Stimulated activated CD4-positive, alpha-beta T cell treated with anti-CD3 and anti-CD28 coated beads, Interleukin-1b, Interleukin-23, amount 100 ng/mL, for 4 hours (primary cell): Measurements from ENCODE around the gene TES.
"Not testable (repeated sequence)": the region's sequence is repeated elsewhere in the genome, so short reads cannot be mapped to it uniquely, and the experiment has no call there.

Experiments
- DNase-seq, 2 donors: peaks; one replicate each; pipeline ENCODE4 v3.0.0-alpha.2; 2020; ENCODE audit warnings: low read depth in 2 of 2

TES gene

GRCh38 chr7:116284390-116284789, 74.1 kb downstream of the TES start:
- no peak for DNase-seq

DNA sequence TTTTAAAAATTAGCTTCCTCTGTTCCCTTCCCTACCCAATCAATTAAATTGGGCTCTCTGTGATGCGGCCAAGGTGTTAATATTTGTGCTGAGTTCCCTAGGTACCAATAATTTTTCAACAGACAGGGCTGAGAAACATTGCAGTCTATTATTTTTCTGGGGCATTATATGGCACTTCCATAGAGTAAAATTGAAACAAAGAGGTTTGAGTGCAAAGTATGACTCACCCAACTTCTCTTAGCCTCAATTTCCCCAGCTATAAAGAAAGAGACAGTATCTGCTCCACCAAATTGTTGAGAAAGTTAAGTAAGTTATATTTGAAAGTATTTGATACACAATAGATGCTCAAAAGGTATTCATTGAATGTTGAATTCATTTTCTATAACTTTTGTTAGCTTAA, 74.9 kb downstream of the TES start:
- DNase-seq: no peak

GRCh38 chr7:116290740-116291139, 80.4 kb downstream of the TES start:
- no peak for DNase-seq

- DNase-seq: no peak
Measured at GRCh38 chr7:116291937-116292336, 81.6 kb downstream of the TES start.

GRCh38 chr7:116292381-116292780, 82.0 kb downstream of the TES start:
- no peak for DNase-seq

GRCh38 chr7:116293139-116293538, 82.8 kb downstream of the TES start:
- no peak for DNase-seq

DNA sequence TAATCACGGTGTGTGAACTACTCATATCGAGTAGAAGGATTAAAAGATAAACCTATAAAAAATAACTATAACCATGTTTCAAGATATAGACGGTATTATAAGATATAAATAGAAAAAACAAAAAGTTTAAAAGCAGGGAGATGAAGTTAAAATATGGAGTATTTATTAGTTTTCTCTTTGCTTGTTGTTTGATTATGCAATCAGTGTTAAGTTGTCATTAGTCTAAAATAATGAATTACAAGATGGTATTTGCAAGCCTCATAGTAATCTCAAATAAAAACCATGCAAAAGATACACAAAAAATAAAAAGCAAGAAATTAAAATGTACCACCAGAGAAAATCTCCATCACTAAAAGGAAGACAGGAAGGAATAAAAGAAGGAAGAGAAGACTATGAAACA, 83.3 kb downstream of the TES start:
- DNase-seq: no peak

DNA sequence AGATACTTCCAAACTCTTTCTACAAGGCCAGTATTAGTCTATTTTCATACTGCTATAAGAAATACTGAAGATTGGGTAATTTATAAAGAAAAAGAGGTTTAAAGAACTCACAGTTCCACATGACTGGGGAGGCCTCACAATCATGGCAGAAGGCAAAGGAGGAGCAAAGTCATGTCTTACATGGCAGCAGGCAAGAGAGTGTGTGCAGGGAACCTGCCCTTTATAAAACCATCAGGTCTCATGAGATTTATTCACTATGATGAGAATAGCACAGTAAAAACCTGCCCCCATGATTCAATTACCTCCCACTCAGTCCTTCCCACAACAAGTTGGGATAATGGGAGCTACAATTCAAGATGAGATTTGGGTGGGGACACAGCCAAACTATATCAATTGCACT, 85.6 kb downstream of the TES start:
- DNase-seq: not testable (repeated sequence)

- DNase-seq: no peak
Measured at GRCh38 chr7:116298055-116298454, 87.7 kb downstream of the TES start.

DNA sequence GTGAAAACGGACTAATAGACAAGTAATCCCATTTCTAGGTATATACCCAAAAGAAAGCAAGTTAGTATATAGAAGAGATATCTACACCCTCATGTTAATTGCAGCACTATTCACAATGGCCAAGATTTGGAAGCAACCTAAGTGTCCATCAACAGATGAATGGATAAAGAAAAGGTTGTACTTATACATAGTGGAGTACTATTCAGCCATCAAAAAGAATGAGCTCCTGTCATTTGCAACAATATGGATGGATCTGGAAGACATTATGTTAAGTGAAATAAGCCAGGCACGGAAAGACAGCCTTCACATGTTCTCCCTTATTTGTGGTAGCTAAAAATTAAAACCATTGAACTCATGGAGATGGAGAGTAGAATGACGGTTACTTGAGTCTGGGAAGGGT, 88.2 kb downstream of the TES start:
- no peak for DNase-seq

- DNase-seq: no peak
Measured at GRCh38 chr7:116305485-116306408, 95.4 kb downstream of the TES start.

DNA sequence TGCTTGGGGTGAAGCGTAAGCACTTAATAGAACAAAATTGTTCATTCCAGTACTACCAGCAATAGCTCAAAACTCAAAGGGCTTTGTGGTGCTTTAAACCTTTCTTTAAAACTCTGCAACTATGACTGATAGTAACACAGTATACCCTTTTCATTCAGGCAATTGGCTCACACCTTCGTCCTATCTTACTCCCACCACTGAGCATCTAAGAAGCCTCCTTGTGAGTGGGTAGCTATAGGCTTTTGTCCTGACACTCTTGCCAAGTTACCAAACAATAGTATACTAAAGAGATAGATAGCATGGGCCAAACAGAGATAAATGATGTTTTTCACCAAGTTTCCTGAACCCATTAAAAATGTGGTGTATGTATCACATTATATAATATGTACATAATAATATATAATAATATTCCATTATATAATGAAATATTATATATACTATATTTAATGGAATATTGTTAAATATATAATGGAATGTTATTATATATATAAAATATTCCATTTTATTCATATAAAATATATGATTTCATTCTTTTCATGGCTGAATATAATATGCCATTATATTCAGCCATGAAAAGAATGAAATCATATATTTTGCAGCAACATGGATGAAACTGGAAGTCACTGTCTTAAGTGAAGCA, 96.2 kb downstream of the TES start:
- DNase-seq: no peak

DNA sequence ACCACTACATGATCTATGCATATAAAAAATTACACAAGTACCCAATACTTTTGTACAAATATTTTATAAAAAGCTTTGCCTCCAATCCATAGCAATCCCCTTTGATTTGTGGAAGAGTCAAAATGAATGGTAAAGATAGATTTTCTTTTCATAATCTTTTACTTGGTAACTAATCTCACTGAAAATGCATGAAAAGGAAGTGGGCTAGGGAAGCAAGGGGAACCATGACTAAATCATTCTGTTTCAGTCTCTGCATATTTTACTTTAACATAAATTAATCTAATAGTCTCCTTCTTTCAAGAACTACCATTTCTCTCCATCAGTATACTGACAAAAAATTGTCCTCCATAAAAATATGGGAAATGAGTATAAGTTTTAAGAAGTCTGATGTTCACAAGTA, 96.9 kb downstream of the TES start:
- DNase-seq: no peak
